ENCODE results near the gene RBMS3. TPM values are rescaled to one million over a fixed set of nuclear protein-coding genes. Genes with fewer than 3 reads are reported as not detected.

The RBMS3 gene
- total and polyA plus RNA-seq, 2 experiments from 2014 or later: 3.2 to 7.4 TPM

GRCh38 chr3:29731050-29731449 is 450.2 kb downstream of the RBMS3 start (continued):
- TF ChIP-seq REST (IDR thresholded peaks at IDR 0.05; ENCODE audit: unreplicated experiment): no peak
- TF ChIP-seq CTCF (conservative IDR thresholded peaks at IDR 0.05; ENCODE audit: low read depth in 2 of 2): no peak

- no peaks in the 10 kb centered on the region for H3K27me3 Mint-ChIP-seq (ENCODE audit: insufficient read depth, low read depth, poor library complexity)
- TF ChIP-seq ZNF462 (CRISPR knock-in tag; IDR thresholded peaks at IDR 0.05) (no peak), STAT1 (IDR thresholded peaks at IDR 0.05; ENCODE audit: unreplicated experiment) (no peak), JUNB (IDR thresholded peaks at IDR 0.05; ENCODE audit: unreplicated experiment) (no peak), CTCF (conservative IDR thresholded peaks at IDR 0.05; ENCODE audit: low read depth in 2 of 2) (no peak), ETS1 (IDR thresholded peaks at IDR 0.05) (no peak), EZH2 (IDR thresholded peaks at IDR 0.05; ENCODE audit: low read depth, unreplicated experiment) (no peak), ZNF114 (CRISPR knock-in tag; IDR thresholded peaks at IDR 0.05) (no peak), NANOG (IDR thresholded peaks at IDR 0.05; ENCODE audit: borderline replicate concordance) (no peak), EZH2phosphoT487 (IDR thresholded peaks at IDR 0.05; ENCODE audit: unreplicated experiment) (no peak), POLR2AphosphoS5 (IDR thresholded peaks at IDR 0.05; ENCODE audit: low read depth) (no peak)
Measured at GRCh38 chr3:29741231-29741630, 460.4 kb downstream of the RBMS3 start.

More at GRCh38 chr3:29741231-29741630, 460.4 kb downstream of the RBMS3 start:
- Histone ChIP-seq H3K27ac (ENCODE audit: low read depth) (no peak overlapping the region), H3K9me2 (ENCODE audit: insufficient read depth) (no peaks in the 10 kb centered on the region), H3K36me3 (ENCODE audit: insufficient read depth) (no peaks in the 10 kb centered on the region), H3K4me2 (no peak overlapping the region), H3F3A (replicated peaks; ENCODE audit: low read depth) (no peaks in the 10 kb centered on the region), H3K79me2 (replicated peaks; ENCODE audit: insufficient read depth) (no peaks in the 10 kb centered on the region), H3K4me3 (no peak overlapping the region), H3K27me3 (ENCODE audit: insufficient read depth) (no peaks in the 10 kb centered on the region), H2AFZ (no peak overlapping the region), H4K20me1 (replicated peaks; ENCODE audit: insufficient read depth) (no peaks in the 10 kb centered on the region), H3K4me1 (ENCODE audit: insufficient read depth) (peaks cover 28% of the 10 kb centered on the region)
- no peak for DNase-seq (ENCODE audit: low spot score)
- H3K4me1 Mint-ChIP-seq: peaks cover 25% of the 10 kb centered on the region
- no peaks in the 10 kb centered on the region for H3K36me3 Mint-ChIP-seq (ENCODE audit: low read depth)
- H3K27ac Mint-ChIP-seq: no peak overlapping the region; the same call in 1 of the 2 replicates
- H3K4me3 Mint-ChIP-seq: no peak overlapping the region
- no peaks in the 10 kb centered on the region for H3K9me3 Mint-ChIP-seq
- no peak for ATAC-seq
